Measurements from ENCODE around the gene PMEPA1.
"Not testable (repeated sequence)": the region's sequence is repeated elsewhere in the genome, so short reads cannot be mapped to it uniquely, and the experiment has no call there.

Gene PMEPA1

DNA sequence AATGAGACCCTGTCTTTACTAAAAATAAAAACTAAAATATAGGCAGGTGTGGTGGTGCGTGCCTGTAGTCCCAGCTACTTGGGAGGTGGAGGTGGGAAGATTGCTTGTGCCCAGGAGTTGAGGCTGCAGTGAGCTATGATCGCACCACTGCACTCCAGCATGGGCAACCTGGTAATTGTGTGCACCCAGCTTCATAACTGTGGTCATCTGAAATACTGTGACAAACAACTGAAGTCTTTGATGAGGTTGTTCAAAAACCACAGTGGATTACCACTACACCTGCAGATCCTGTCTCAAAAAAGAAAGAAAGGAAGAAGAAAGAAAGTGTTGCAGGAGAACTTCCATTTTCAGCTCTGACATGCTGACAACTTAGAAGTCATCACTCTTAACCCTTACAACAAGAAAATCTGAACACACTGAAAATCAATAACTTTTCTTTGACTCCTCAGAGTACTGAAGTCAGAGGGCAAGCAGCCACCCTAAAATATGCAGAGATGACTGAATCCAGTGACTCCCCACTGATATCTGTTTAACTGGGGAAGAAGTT lies 75.8 kb downstream of the PMEPA1 start:
- no peak for DNase-seq (ENCODE audit: low spot score)
- TF ChIP-seq, protein P1, sequence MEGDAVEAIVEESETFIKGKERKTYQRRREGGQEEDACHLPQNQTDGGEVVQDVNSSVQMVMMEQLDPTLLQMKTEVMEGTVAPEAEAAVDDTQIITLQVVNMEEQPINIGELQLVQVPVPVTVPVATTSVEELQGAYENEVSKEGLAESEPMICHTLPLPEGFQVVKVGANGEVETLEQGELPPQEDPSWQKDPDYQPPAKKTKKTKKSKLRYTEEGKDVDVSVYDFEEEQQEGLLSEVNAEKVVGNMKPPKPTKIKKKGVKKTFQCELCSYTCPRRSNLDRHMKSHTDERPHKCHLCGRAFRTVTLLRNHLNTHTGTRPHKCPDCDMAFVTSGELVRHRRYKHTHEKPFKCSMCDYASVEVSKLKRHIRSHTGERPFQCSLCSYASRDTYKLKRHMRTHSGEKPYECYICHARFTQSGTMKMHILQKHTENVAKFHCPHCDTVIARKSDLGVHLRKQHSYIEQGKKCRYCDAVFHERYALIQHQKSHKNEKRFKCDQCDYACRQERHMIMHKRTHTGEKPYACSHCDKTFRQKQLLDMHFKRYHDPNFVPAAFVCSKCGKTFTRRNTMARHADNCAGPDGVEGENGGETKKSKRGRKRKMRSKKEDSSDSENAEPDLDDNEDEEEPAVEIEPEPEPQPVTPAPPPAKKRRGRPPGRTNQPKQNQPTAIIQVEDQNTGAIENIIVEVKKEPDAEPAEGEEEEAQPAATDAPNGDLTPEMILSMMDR (conservative IDR thresholded peaks at IDR 0.05; ENCODE audit: low read depth) = no peak
- no peak overlapping the region for H3K27ac ChIP-seq
- ChIA-PET POLR2A (ENCODE audit: low non-redundant PET) (no interaction called here), CTCF (interaction anchor here (0.6 to 1.5 kb wide), 4 partner anchors 11 to 448 kb away, joined by 3 to 7 read pairs (median 4); no protein-coding TSS in a partner anchor)

GRCh38 chr20:57632286-57632685 lies 77.5 kb downstream of the PMEPA1 start:
- no peak overlapping the region for H3K27ac ChIP-seq
- ChIA-PET POLR2A (ENCODE audit: low non-redundant PET) (no interaction called here), CTCF (interaction anchor here (0.6 to 0.8 kb wide), 3 partner anchors 15 to 403 kb away, joined by 3 to 4 read pairs (median 3); no protein-coding TSS in a partner anchor)
- TF ChIP-seq, protein P1 (conservative IDR thresholded peaks at IDR 0.05; ENCODE audit: low read depth) = no peak
- DNase-seq (ENCODE audit: low spot score) = no peak

GRCh38 chr20:57630061-57630460 lies 79.8 kb downstream of the PMEPA1 start:
- ChIA-PET POLR2A (ENCODE audit: low non-redundant PET) (no interaction called here), CTCF (interaction anchor here (0.6 kb wide), 2 partner anchors 22 to 41 kb away, joined by 3 to 4 read pairs; no protein-coding TSS in a partner anchor)
- TF ChIP-seq, protein P1 (conservative IDR thresholded peaks at IDR 0.05; ENCODE audit: low read depth) = no peak
- DNase-seq (ENCODE audit: low spot score) = no peak
- no peak overlapping the region for H3K27ac ChIP-seq

DNA sequence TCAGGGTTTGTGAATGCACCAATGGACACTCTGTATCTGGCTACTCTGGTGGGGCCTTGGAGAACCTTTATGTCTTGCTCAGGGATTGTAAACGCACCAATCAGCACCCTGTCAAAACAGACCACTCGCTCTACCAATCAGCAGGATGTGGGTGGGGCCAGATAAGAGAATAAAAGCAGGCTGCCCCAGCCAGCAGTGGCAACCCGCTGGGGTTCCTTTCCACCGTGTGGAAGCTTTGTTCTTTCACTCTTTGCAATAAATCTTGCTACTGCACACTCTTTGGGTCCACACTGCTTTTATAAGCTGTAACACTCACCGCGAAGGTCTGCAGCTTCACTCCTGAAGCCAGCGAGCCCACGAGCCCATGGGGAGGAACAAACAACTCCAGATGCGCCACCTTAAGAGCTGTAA lies 80.3 kb downstream of the PMEPA1 start:
- POLR2A ChIA-PET (ENCODE audit: low non-redundant PET); H3K27ac ChIP-seq; DNase-seq (ENCODE audit: low spot score): not testable (repeated sequence)
- CTCF ChIA-PET = interaction anchor here (0.6 kb wide), 1 partner anchor 22 kb away, joined by 4 read pairs; no protein-coding TSS in a partner anchor

DNA sequence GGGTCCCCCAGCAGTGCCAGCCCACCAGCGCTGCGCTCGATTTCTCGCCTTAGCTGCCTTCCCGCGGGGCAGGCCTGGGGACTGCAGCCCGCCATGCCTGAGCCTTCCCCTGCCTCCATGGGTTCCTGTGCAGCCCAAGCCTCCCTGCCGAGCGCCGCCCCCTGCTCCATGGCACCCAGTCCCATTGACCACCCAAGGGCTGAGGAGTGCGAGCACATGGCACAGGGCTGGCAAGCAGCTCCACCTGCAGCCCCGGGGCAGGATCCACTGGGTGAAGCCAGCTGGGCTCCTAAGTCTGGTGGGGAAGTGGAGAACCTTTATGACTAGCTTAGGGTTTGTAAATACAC lies 80.9 kb downstream of the PMEPA1 start:
- POLR2A ChIA-PET (ENCODE audit: low non-redundant PET) = not testable (repeated sequence)

DNA sequence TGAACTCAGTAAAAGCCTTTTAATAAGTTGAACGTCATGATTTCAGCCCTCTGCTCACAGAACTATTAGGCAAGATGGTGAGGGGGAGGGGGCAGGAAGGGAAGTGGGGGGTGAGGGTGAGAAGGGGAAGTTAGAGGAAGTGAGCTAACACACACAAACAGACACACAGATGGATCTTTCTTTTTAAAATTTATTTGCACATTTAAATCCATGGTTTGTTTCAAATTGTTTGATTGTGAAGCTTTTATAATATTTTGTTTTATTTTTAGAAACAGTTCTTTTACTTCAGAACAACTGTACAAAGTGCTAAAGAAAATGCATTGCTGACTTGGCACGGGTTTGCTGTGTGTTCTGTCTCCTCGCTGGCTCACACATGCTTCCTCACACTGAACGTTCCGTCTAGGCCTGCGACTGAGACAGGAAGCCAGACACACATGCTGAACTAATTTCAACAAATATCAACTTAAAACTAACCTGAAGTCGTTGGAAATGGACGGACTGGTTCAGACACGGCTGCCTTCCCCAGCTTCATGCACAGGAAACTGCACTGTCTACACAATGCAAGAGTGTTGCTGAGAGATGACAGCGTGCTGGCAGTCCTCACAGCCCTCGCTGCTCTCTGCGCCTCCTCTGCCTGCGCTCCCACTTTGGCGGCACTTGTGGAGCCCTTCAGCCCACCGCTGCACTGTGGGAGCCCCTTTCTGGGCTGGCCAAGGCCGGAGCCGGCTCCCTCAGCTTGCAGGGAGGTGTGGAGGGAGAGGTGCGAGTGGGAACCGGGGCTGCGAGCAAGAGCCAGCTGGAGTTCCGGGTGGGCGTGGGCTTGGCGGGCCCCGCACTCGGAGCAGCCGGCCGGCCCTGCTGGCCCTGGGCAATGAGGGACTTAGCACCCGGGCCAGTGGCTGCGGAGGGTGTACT lies 81.5 kb downstream of the PMEPA1 start:
- POLR2A ChIA-PET (ENCODE audit: low non-redundant PET) = no interaction called here
- DNase-seq (ENCODE audit: low spot score) = no peak
- TF ChIP-seq, protein P1 (conservative IDR thresholded peaks at IDR 0.05; ENCODE audit: low read depth) = no peak
- CTCF ChIA-PET = interaction anchor here (0.7 to 0.8 kb wide), 2 partner anchors 52 to 63 kb away, joined by 3 read pairs; no protein-coding TSS in a partner anchor
- H3K27ac ChIP-seq = peak overlapping the region; percentile 72

More for the DNA sequence above, 80.9 kb downstream of the PMEPA1 start:
- H3K27ac ChIP-seq = peak overlapping the region; percentile 72; the same call in 1 of the 2 replicates
- DNase-seq (ENCODE audit: low spot score); CTCF ChIA-PET: not testable (repeated sequence)

- CTCF ChIA-PET = interaction anchor here (0.6 to 0.8 kb wide), 2 partner anchors 53 to 1087 kb away, joined by 3 read pairs; no protein-coding TSS in a partner anchor
- TF ChIP-seq, protein P1 (conservative IDR thresholded peaks at IDR 0.05; ENCODE audit: low read depth) = no peak
- no peak for DNase-seq (ENCODE audit: low spot score)
- H3K27ac ChIP-seq = no peak overlapping the region; the same call in 1 of the 2 replicates
- POLR2A ChIA-PET (ENCODE audit: low non-redundant PET) = interaction anchor here (0.7 kb wide), 1 partner anchor 153 kb away, joined by 4 read pairs; no protein-coding TSS in a partner anchor
These were observed 82.5 kb downstream of the PMEPA1 start for GRCh38 chr20:57627339-57627738.

All from RWPE1 (cell line).